Measurements from ENCODE around the gene CDH2. TPM values are rescaled to one million over a fixed set of nuclear protein-coding genes. Genes with fewer than 3 reads are reported as not detected.

Gene CDH2
- total RNA-seq, 1 donor from 2014 or later = 87.2 TPM

DNA sequence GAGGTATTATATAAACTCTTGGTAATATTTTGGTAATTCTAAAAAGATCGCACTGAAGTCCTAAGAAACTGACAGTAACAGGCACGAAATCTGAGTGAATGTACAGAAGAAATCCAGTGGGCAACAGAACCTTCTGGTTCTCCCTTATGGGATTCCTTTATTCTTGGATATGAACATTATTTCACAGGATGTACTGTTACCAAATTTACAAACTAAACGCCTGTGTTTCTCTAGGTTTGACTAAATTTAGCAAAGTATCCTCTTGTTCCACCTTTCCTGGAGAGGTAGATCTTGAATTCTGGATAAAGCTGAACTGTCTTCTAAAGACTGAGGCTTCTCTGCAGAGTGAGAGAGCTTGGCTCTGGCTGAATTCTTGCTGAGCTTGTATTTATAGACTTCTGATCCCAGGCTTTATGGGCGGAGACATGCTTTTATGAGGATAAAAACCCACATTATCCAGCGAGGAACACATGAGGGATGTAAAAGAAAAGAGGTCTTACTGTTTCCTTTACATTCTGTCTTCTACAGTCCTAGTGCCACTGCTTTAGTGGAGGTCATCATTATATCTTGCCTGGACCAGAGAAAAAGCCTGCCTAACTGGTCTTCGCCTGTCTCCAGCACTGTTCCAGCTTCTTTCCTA is 220.8 kb downstream of the CDH2 start:
- no peaks in the 10 kb centered on the region for H3K27me3 Mint-ChIP-seq (ENCODE audit: unreplicated experiment)
- DNase-seq (ENCODE audit: extremely low spot score, unreplicated experiment) = no peak
- H3K4me1 Mint-ChIP-seq (ENCODE audit: unreplicated experiment) = peaks cover 11% of the 10 kb centered on the region
- no peaks in the 10 kb centered on the region for H3K9me3 Mint-ChIP-seq (ENCODE audit: unreplicated experiment)
- TF ChIP-seq, protein P1, sequence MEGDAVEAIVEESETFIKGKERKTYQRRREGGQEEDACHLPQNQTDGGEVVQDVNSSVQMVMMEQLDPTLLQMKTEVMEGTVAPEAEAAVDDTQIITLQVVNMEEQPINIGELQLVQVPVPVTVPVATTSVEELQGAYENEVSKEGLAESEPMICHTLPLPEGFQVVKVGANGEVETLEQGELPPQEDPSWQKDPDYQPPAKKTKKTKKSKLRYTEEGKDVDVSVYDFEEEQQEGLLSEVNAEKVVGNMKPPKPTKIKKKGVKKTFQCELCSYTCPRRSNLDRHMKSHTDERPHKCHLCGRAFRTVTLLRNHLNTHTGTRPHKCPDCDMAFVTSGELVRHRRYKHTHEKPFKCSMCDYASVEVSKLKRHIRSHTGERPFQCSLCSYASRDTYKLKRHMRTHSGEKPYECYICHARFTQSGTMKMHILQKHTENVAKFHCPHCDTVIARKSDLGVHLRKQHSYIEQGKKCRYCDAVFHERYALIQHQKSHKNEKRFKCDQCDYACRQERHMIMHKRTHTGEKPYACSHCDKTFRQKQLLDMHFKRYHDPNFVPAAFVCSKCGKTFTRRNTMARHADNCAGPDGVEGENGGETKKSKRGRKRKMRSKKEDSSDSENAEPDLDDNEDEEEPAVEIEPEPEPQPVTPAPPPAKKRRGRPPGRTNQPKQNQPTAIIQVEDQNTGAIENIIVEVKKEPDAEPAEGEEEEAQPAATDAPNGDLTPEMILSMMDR (IDR thresholded peaks at IDR 0.05) = no peak
- peaks cover 9% of the 10 kb centered on the region for H3K36me3 Mint-ChIP-seq (ENCODE audit: unreplicated experiment)
- H3K27ac Mint-ChIP-seq (ENCODE audit: unreplicated experiment) = no peak overlapping the region
- no peak overlapping the region for H3K4me3 Mint-ChIP-seq (ENCODE audit: unreplicated experiment)

DNA sequence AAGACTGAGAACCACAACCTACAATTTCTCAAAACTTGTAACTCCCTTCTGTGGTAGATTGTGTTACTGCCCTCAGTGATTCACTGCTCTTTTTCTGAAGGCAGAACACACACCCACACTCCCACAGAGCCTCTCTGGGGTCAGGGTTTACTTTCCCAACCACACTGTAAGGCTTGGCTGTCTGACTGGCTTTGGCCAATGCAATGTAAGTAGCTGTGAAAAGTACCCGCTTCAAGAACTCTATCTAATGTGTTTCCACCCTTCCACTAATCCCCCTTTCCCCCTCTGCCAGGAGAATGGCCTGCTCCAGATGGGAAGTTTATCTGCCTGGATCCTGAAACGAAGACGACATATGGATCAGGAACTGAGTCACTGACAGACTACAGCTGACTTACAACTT is 222.7 kb downstream of the CDH2 start:
- no peak for DNase-seq (ENCODE audit: extremely low spot score, unreplicated experiment)
- Mint-ChIP-seq H3K4me3 (ENCODE audit: unreplicated experiment) (no peak overlapping the region), H3K36me3 (ENCODE audit: unreplicated experiment) (peaks cover 17% of the 10 kb centered on the region), H3K27ac (ENCODE audit: unreplicated experiment) (no peak overlapping the region), H3K4me1 (ENCODE audit: unreplicated experiment) (peaks cover 9% of the 10 kb centered on the region), H3K27me3 (ENCODE audit: unreplicated experiment) (no peaks in the 10 kb centered on the region), H3K9me3 (ENCODE audit: unreplicated experiment) (no peaks in the 10 kb centered on the region)
- TF ChIP-seq, protein P1 (IDR thresholded peaks at IDR 0.05) = no peak

DNA sequence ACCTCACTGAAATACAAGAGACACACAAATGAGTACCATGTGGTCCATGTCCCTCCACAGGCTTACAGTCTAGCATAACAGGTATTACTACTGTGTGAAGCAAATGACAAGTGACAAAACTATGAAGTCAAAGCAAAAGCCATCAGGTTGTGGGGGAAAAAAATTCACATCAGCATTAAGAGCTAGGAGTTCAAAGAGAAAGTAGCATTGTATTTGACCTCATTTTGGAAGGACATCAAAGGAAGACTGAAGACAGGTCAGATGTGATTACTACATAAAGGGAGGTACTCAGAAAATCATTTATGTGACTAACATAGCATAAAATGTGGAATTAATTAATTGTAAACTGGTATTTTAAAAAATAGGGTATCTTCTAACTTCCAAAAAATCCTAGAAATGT is 224.2 kb downstream of the CDH2 start:
- peaks cover 10% of the 10 kb centered on the region for H3K4me1 Mint-ChIP-seq (ENCODE audit: unreplicated experiment)
- H3K9me3 Mint-ChIP-seq (ENCODE audit: unreplicated experiment) = no peaks in the 10 kb centered on the region
- H3K27ac Mint-ChIP-seq (ENCODE audit: unreplicated experiment) = no peak overlapping the region
- H3K4me3 Mint-ChIP-seq (ENCODE audit: unreplicated experiment) = no peak overlapping the region
- DNase-seq (ENCODE audit: extremely low spot score, unreplicated experiment) = no peak
- TF ChIP-seq, protein P1 (IDR thresholded peaks at IDR 0.05) = no peak
- no peaks in the 10 kb centered on the region for H3K27me3 Mint-ChIP-seq (ENCODE audit: unreplicated experiment)
- H3K36me3 Mint-ChIP-seq (ENCODE audit: unreplicated experiment) = peaks cover 15% of the 10 kb centered on the region

DNA sequence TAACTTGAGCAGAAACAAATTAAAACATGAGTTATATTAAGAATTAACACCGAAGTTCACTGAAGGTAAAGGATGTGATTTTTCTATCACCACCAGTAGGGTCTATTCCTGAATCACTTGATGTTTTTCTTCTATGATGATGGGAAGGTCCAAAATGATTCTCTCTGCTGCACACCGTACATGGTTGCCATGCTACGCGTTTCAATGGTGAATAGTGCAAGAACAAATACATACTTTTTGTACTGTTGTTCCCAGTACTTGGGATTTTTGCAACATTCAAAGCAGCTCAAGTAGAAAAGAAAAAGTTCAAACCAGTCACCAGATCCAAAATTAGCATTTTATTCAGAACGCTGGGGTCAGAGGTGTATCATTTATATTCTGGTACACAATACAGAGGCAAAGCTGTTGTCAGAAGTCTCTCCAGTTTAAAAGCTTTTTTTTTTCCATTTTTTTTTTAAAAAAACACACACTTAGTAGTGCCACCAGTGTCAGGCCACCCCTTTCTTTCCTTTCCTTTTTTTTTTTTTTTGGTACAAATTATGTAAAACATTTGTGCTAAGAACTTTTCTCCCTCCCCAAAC is 226.2 kb downstream of the CDH2 start:
- H3K4me1 Mint-ChIP-seq (ENCODE audit: unreplicated experiment) = peaks cover 10% of the 10 kb centered on the region
- no peaks in the 10 kb centered on the region for H3K9me3 Mint-ChIP-seq (ENCODE audit: unreplicated experiment)
- no peak overlapping the region for H3K27ac Mint-ChIP-seq (ENCODE audit: unreplicated experiment)
- no peak for DNase-seq (ENCODE audit: extremely low spot score, unreplicated experiment)
- TF ChIP-seq, protein P1 (IDR thresholded peaks at IDR 0.05) = no peak
- H3K27me3 Mint-ChIP-seq (ENCODE audit: unreplicated experiment) = no peaks in the 10 kb centered on the region
- peaks cover 15% of the 10 kb centered on the region for H3K36me3 Mint-ChIP-seq (ENCODE audit: unreplicated experiment)
- no peak overlapping the region for H3K4me3 Mint-ChIP-seq (ENCODE audit: unreplicated experiment)

DNA sequence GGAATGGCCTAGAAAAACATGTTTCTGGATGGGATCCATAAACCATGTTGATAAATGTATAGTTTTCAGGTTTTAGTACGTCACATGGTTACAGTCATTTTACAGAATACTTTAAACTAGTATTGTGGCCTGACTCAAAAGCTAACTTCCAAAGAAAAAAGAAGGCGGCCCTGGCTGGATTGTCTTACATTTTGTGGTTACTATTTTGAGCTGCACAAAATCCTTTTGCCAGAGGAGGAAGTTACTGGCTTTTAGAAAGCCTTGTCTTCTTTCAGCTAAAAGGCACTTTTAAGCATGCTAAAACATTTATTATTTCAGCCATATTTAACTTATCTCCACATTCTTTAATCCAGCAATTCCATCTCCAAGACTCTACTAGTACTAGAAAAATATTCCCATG is 227.9 kb downstream of the CDH2 start:
- Mint-ChIP-seq H3K27me3 (ENCODE audit: unreplicated experiment) (no peaks in the 10 kb centered on the region), H3K9me3 (ENCODE audit: unreplicated experiment) (no peaks in the 10 kb centered on the region), H3K4me3 (ENCODE audit: unreplicated experiment) (no peak overlapping the region), H3K36me3 (ENCODE audit: unreplicated experiment) (peaks cover 15% of the 10 kb centered on the region), H3K27ac (ENCODE audit: unreplicated experiment) (peak overlapping the region; percentile 14), H3K4me1 (ENCODE audit: unreplicated experiment) (peaks cover 10% of the 10 kb centered on the region)
- TF ChIP-seq, protein P1 (IDR thresholded peaks at IDR 0.05) = no peak
- DNase-seq (ENCODE audit: extremely low spot score, unreplicated experiment) = no peak
